Esophagus squamous epithelium (tissue), 4 donors: ENCODE data around the gene RBM20.

Source experiments
- POLR2A ChIP-seq, 4 donors: fragments of 450-650 bp; IDR thresholded peaks; one replicate each; pipeline ENCODE4 v1.6.1; 2017; ENCODE audit warnings: antibody characterized with exemption in 4 of 4, mild to moderate bottlenecking in 4 of 4, moderate library complexity in 3 of 4
- TF ChIP-seq, protein P1 (sequence below), 6 experiments: fragments of 450-650 bp in 4 of 6; fragments of 200-600 bp in 2 of 6; sonication (generic) in 2 of 6; IDR thresholded peaks; one replicate each; pipeline ENCODE4 v1.5.1; 2016 to 2019; ENCODE audit warnings: antibody characterized with exemption in 6 of 6, mild to moderate bottlenecking in 4 of 6, moderate library complexity in 4 of 6

- TF ChIP-seq, protein P1, sequence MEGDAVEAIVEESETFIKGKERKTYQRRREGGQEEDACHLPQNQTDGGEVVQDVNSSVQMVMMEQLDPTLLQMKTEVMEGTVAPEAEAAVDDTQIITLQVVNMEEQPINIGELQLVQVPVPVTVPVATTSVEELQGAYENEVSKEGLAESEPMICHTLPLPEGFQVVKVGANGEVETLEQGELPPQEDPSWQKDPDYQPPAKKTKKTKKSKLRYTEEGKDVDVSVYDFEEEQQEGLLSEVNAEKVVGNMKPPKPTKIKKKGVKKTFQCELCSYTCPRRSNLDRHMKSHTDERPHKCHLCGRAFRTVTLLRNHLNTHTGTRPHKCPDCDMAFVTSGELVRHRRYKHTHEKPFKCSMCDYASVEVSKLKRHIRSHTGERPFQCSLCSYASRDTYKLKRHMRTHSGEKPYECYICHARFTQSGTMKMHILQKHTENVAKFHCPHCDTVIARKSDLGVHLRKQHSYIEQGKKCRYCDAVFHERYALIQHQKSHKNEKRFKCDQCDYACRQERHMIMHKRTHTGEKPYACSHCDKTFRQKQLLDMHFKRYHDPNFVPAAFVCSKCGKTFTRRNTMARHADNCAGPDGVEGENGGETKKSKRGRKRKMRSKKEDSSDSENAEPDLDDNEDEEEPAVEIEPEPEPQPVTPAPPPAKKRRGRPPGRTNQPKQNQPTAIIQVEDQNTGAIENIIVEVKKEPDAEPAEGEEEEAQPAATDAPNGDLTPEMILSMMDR (IDR thresholded peaks at IDR 0.05): no peak
- no peak for TF ChIP-seq POLR2A (IDR thresholded peaks at IDR 0.05)
Observed at GRCh38 chr10:110735620-110736027, 91.5 kb downstream of the RBM20 start.
